Nephron progenitor cell (in vitro differentiated cells): ENCODE results near the gene SMPD3.

Source experiments
- DNase-seq: peaks from one replicate; pipeline ENCODE4 v3.0.0; 2021
- H3K27ac Mint-ChIP-seq: 2 replicates; pipeline ENCODE4 v1.8.0; 2021; ENCODE audit warnings: mild to moderate bottlenecking, moderate library complexity, mixed read lengths
- H3K27me3 Mint-ChIP-seq: 2 replicates; pipeline ENCODE4 v1.8.0; 2021; ENCODE audit warnings: mild to moderate bottlenecking, low read depth, mixed read lengths; ENCODE audit not compliant: poor library complexity
- H3K36me3 Mint-ChIP-seq: 2 replicates; pipeline ENCODE4 v1.8.0; 2021; ENCODE audit warnings: low read depth, mixed read lengths
- H3K4me1 Mint-ChIP-seq: 2 replicates; pipeline ENCODE4 v1.8.0; 2021; ENCODE audit warnings: mixed read lengths
- H3K4me3 Mint-ChIP-seq: 2 replicates; pipeline ENCODE4 v1.8.0; 2021; ENCODE audit warnings: mild to moderate bottlenecking, moderate library complexity, mixed read lengths
- H3K9me3 Mint-ChIP-seq: 2 replicates; pipeline ENCODE4 v1.8.0; 2021; ENCODE audit warnings: mild to moderate bottlenecking, moderate library complexity, mixed read lengths
- TF ChIP-seq, protein P1 (sequence below): fragments of 200-600 bp; sonication (generic); IDR thresholded peaks from 2 replicates; pipeline ENCODE4 v1.5.0; 2021; ENCODE audit warnings: antibody characterized with exemption

SMPD3 gene

DNA sequence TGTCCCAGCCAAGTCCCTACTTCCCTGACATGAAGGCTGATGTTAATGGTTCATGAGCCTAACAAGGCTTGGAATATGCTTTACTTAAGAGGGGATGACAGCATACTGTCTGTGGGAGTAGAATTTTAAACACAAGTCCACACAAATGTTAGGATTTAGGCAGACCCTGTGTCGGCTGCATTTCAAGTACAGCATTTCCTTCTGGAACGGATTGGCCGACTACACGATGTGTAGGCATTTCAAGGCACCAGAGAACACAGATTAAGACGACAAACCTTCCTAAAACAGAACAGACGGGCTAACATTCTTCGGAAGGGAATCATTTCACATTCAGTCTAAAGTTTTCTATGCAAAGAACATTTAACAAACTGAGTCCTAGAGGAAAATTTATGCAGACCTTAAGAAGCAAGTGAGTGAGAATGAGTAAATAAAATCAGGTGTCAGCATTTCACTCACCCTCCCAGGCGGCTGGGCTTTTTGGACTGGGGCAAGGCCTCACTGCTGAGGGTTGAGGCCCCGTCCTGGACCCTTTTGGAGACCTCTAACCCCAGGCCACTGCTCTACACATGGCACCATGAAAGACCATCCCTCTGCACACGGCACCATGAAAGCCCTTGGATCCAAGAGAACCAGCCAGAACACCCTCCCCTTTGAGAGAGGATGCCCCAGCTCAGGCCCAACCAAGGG lies 67.5 kb downstream of the SMPD3 start:
- no peaks in the 10 kb centered on the region for H3K9me3 Mint-ChIP-seq
- no peaks in the 10 kb centered on the region for H3K36me3 Mint-ChIP-seq
- DNase-seq: no peak
- no peak overlapping the region for H3K27ac Mint-ChIP-seq
- H3K4me1 Mint-ChIP-seq: peaks cover 50% of the 10 kb centered on the region
- no peak overlapping the region for H3K4me3 Mint-ChIP-seq
- TF ChIP-seq, protein P1, sequence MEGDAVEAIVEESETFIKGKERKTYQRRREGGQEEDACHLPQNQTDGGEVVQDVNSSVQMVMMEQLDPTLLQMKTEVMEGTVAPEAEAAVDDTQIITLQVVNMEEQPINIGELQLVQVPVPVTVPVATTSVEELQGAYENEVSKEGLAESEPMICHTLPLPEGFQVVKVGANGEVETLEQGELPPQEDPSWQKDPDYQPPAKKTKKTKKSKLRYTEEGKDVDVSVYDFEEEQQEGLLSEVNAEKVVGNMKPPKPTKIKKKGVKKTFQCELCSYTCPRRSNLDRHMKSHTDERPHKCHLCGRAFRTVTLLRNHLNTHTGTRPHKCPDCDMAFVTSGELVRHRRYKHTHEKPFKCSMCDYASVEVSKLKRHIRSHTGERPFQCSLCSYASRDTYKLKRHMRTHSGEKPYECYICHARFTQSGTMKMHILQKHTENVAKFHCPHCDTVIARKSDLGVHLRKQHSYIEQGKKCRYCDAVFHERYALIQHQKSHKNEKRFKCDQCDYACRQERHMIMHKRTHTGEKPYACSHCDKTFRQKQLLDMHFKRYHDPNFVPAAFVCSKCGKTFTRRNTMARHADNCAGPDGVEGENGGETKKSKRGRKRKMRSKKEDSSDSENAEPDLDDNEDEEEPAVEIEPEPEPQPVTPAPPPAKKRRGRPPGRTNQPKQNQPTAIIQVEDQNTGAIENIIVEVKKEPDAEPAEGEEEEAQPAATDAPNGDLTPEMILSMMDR: no peak
- no peaks in the 10 kb centered on the region for H3K27me3 Mint-ChIP-seq

DNA sequence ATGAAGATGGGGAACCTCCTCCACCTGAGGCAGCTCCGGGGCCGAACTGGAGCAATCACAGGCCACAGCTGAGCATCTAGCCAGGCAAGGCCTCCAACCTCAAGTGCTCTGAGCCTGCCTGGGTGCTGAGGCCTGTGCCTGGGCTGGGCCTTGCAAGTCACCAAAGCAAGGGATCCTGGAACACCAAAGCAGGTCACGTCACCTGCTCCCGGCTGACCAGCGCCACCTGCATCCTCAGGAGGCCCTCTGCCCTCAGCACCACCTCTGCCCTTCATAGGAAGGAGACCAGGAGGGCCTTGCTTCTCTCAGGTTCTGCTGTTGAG lies 68.0 kb downstream of the SMPD3 start:
- TF ChIP-seq, protein P1: no peak
- Mint-ChIP-seq H3K27ac (no peak overlapping the region), H3K9me3 (no peaks in the 10 kb centered on the region), H3K36me3 (no peaks in the 10 kb centered on the region), H3K4me3 (no peak overlapping the region), H3K27me3 (no peaks in the 10 kb centered on the region), H3K4me1 (peaks cover 47% of the 10 kb centered on the region)
- no peak for DNase-seq

DNA sequence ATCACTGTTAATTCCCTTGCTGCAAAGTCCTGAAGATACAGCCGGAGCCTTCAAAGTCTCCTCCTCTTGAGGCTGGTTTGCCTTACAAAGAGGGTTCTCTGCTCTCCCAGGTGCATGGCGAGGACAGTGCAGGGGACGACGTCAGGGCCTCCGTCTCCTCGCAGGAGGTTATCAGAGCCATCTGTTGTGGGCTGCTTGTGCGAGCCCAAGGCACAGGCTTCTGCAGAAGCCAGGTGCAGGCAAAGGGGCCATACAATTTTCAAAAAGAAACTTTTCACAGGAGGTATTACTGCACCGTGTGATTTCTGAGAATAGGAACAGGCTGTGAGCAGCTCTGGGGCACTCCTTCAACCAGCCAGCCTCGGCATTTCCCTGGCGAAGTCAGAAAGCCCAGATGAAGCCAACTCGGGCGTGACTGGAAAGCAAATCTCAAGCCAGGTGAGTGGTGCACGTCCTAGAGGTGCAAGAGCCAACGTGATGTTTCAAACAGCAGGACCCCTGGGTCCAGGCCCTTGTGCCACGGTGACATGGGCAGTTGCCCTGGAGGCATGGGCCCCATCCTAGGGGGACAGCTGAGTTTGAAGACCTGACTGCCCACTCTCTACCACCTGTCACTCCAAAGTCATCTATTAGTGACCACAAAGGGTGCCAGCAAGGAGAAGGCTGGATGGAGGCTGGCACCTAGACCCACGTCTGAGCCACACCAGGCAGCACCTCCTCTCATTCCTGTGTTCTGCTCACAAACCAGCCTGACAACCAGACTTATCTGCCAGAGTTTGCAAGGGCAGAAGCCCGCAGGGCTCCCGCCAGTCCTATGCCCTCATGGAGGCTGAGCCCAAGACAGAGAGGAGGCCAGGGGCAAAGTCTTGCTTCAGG lies 68.6 kb downstream of the SMPD3 start:
- TF ChIP-seq, protein P1: no peak
- peaks cover 45% of the 10 kb centered on the region for H3K4me1 Mint-ChIP-seq
- H3K27me3 Mint-ChIP-seq: no peaks in the 10 kb centered on the region
- no peak overlapping the region for H3K4me3 Mint-ChIP-seq
- DNase-seq: no peak
- no peaks in the 10 kb centered on the region for H3K9me3 Mint-ChIP-seq
- H3K36me3 Mint-ChIP-seq: no peaks in the 10 kb centered on the region
- no peak overlapping the region for H3K27ac Mint-ChIP-seq

DNA sequence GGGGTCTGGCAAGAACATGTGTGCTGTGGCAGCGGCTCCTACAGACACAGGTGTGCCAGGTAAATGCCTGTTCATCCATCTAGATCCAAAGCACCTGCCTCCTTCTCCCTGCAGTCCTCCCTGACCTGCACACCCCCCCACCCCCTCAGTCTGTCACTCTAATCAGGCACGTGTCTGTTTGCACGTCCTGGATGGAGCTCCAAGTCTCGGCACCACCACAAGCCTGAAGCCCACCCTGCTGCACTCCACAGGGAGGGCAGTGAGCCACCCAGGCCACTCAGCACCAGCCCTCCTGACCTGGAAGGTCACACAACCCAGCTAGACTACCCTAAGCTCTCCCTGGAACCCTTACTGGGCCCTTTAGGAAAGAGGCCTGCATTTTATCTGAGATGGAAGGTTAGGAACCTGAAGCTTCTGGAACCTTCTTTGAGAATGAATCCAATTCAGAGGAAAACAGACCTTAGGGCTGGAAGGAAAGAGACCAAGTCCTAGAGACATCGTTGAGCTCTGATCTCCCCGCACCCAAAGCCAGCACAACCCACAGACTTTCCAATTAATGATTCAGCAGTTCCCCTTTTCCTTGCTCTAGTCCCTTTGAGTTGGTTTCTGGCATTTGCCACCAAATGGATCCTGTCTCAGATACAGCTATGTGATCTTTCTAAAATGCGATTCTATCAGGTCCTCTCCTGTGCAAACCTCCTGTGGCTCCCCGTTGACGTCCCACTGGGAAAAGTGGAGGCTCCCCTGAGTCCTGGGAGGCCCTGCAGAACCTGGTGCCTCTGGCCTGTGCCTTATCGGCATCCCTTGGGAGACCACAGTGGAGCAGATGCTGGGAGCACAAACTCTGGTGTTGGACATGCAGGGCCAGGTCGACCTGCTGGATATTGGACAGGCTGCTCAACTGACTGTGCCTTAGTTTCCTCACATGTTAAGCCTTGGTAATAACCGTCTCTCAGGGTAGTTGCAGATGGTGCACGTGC lies 69.6 kb downstream of the SMPD3 start:
- DNase-seq: no peak
- Mint-ChIP-seq H3K4me1 (peaks cover 35% of the 10 kb centered on the region), H3K27ac (no peak overlapping the region), H3K4me3 (no peak overlapping the region), H3K36me3 (no peaks in the 10 kb centered on the region), H3K9me3 (no peaks in the 10 kb centered on the region), H3K27me3 (no peaks in the 10 kb centered on the region)
- TF ChIP-seq, protein P1: no peak

DNA sequence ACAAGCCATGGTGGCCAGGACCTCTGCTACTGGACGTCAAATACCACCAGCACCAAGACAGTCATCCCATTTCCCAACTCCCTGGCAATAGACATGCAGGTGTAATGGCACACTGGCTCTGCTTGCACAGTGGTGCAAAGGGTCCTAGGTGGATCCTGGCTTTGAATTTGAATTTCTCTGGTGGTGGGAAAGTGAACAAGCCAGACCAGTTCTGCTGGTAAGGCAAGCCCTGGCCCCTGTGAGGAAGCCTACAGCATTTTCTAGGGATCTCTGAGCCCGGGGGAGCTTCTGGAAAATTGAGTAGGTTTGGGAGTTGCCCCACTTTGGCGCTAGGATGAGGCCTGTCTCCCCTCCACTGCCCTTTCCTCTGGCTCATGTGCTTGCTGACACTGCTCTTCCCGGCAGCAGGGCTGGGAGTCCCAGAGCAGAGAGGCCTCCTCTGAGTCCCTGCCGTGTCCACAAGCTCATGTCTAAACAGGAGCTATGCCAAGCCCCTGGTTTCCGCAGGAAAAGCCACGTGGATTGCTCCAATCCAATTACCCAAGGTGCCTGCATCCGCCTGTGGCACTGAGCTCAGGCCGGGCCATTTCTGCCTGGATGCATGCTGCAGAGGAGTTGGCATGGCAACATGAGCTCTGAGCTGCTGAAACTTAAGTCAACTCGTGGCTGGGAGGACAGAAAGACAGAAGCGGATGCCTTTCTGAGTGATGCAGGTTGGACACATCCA lies 70.5 kb downstream of the SMPD3 start:
- H3K36me3 Mint-ChIP-seq: no peaks in the 10 kb centered on the region
- H3K4me1 Mint-ChIP-seq: peaks cover 26% of the 10 kb centered on the region
- H3K27me3 Mint-ChIP-seq: no peaks in the 10 kb centered on the region
- no peak overlapping the region for H3K27ac Mint-ChIP-seq
- H3K4me3 Mint-ChIP-seq: no peak overlapping the region
- no peaks in the 10 kb centered on the region for H3K9me3 Mint-ChIP-seq
- TF ChIP-seq, protein P1: no peak
- DNase-seq: no peak
